K562 (cell line): ENCODE measurements around the gene KRTAP16-1. TPM values are rescaled to one million over a fixed set of nuclear protein-coding genes. Genes with fewer than 3 reads are reported as not detected.
"Not testable (repeated sequence)": the region's sequence is repeated elsewhere in the genome, so short reads cannot be mapped to it uniquely, and the experiment has no call there.

ENCODE experiments used
- ATAC-seq: fragments of 200-7000 bp; cut with Tn5 transposase; 3 replicates; pipeline ENCODE4 v1.9.1; 2020; ENCODE audit warnings: moderate library complexity
- BruUV-seq: library from RNA; stranded (reverse); fragments of 400-500 nt; replicated peaks from 2 replicates; lab custom pipeline; 2021; lab: Mats Ljungman, UMichigan
- CTCF ChIA-PET: fragments of 300-600 bp; formaldehyde crosslinking; extraction: SDS; loops from one replicate; lab custom pipeline; 2021; ENCODE audit warnings: low intra/inter-chr PET ratio; lab: Yijun Ruan, JAX
- POLR2A ChIA-PET: fragments of 300-600, 350-650 bp; sonication (Branson Sonifier 250); formaldehyde crosslinking; extraction: SDS; loops from one replicate; lab custom pipeline; 2021; ENCODE audit warnings: antibody characterized with exemption, inconsistent platforms; lab: Yijun Ruan, JAX
- DNase-seq, 4 experiments: peaks; one replicate each; pipeline versions ENCODE4 v3.0.0 to v3.0.0-alpha.2; 2011 to 2018; ENCODE audit warnings: low spot score in 3 of 4, mixed read lengths in 3 of 4; ENCODE audit errors: extremely low read depth in 1 of 4
- FAIRE-seq: peaks from 2 replicates; lab custom pipeline; 2011; peaks lifted over from hg19 to GRCh38; lab: Jason Lieb, UNC
- H2AFZ ChIP-seq: 2 replicates; pipeline ENCODE4 v1.6.0; 2011; ENCODE audit warnings: low read depth, low read length, control low read depth, inconsistent platforms
- H3K27ac ChIP-seq: fragments of 200-600 bp; 3 replicates; pipeline ENCODE4 v1.8.0; 2011; ENCODE audit warnings: low read depth, mild to moderate bottlenecking, control low read depth, inconsistent platforms, low read length, moderate library complexity, mixed read lengths; ENCODE audit errors: extremely low read depth
- H3K27me3 ChIP-seq, 2 experiments: fragments of 300-600 bp in 1 of 2; 2 replicates in 1 of 2; 3 replicates in 1 of 2; pipeline versions ENCODE4 v1.6.0 to v1.8.0; 2011; ENCODE audit warnings: inconsistent platforms in 2 of 2, low read length in 2 of 2, mild to moderate bottlenecking in 1 of 2, mixed read lengths in 1 of 2, moderate library complexity in 1 of 2; ENCODE audit not compliant: control insufficient read depth in 2 of 2, insufficient read depth in 2 of 2
- H3K36me3 ChIP-seq: fragments of 300-600 bp; 3 replicates; pipeline ENCODE4 v1.8.0; 2011; ENCODE audit warnings: mild to moderate bottlenecking, low read length, inconsistent platforms; ENCODE audit not compliant: control insufficient read depth, insufficient read depth
- H3K4me1 ChIP-seq, 2 experiments: fragments of 200-600 bp in 1 of 2; replicated peaks in 1 of 2; 2 replicates in 1 of 2; 3 replicates in 1 of 2; pipeline versions ENCODE4 v1.5.1 to v1.8.0; 2011; ENCODE audit warnings: inconsistent platforms in 2 of 2, low read length in 2 of 2, mild to moderate bottlenecking in 1 of 2, mixed read lengths in 1 of 2, moderate library complexity in 1 of 2; ENCODE audit not compliant: control insufficient read depth in 2 of 2, insufficient read depth in 2 of 2
- H3K4me2 ChIP-seq: 2 replicates; pipeline ENCODE4 v1.6.1; 2011; ENCODE audit warnings: low read length, control low read depth, inconsistent platforms, mixed read lengths; ENCODE audit not compliant: insufficient read depth
- H3K4me3 ChIP-seq: fragments of 200-600 bp; sonication (generic), shearing (Covaris generic); 2 replicates; pipeline ENCODE4 v1.5.1; 2016; ENCODE audit warnings: control low read depth, inconsistent platforms
- H3K79me2 ChIP-seq: fragments of 200-600 bp; 3 replicates; pipeline ENCODE4 v1.8.0; 2011; ENCODE audit warnings: low read length, inconsistent platforms; ENCODE audit not compliant: control insufficient read depth, insufficient read depth
- H3K9ac ChIP-seq, 2 experiments: 2 replicates each; pipeline versions ENCODE4 v1.6.0 to v1.6.1; 2011; ENCODE audit warnings: low read depth in 2 of 2, low read length in 2 of 2, control low read depth in 1 of 2, inconsistent platforms in 1 of 2, mild to moderate bottlenecking in 1 of 2, mixed read lengths in 1 of 2; ENCODE audit not compliant: insufficient read depth in 1 of 2
- H3K9me1 ChIP-seq: one replicate; pipeline ENCODE4 v1.6.0; 2011; ENCODE audit warnings: inconsistent platforms, mild to moderate bottlenecking, low read length, moderate library complexity; ENCODE audit not compliant: control insufficient read depth, insufficient read depth
- H3K9me3 ChIP-seq: replicated peaks from 2 replicates; pipeline ENCODE4 v1.5.1; 2011; ENCODE audit warnings: low read depth, low read length, inconsistent platforms; ENCODE audit not compliant: control insufficient read depth, insufficient read depth
- H4K20me1 ChIP-seq: replicated peaks from 2 replicates; pipeline ENCODE4 v1.6.1; 2011; ENCODE audit warnings: low read length, inconsistent platforms, mixed read lengths; ENCODE audit not compliant: control insufficient read depth, insufficient read depth
- ETV6 ChIP-seq, 3 experiments: fragments of 150-350 bp in 1 of 3; sonication (generic) in 1 of 3; formaldehyde crosslinking in 1 of 3; IDR thresholded peaks; 2 replicates each; pipeline versions ENCODE4 v1.6.1 to v1.8.0; 2014 to 2022; ENCODE audit warnings: borderline replicate concordance in 2 of 3, low read depth in 2 of 3, antibody characterized with exemption in 1 of 3, low read length in 1 of 3, mild to moderate bottlenecking in 1 of 3, missing genetic modification reagents in 1 of 3
- KAT8 ChIP-seq: fragments of 450-650 bp; IDR thresholded peaks from 2 replicates; pipeline ENCODE4 v1.6.1; 2016; ENCODE audit warnings: low read depth, mild to moderate bottlenecking
- MIER1 ChIP-seq: fragments of 450-650 bp; IDR thresholded peaks from 2 replicates; pipeline ENCODE4 v1.6.1; 2016; ENCODE audit warnings: antibody characterized with exemption, mild to moderate bottlenecking, low read depth
- TFAM ChIP-seq: fragments of 250-450 bp; sonication (Bioruptor Pico); conservative IDR thresholded peaks from 2 replicates; pipeline ENCODE4 v1.5.0; 2021; ENCODE audit warnings: mild to moderate bottlenecking, moderate library complexity
- ZNF561 ChIP-seq: fragments of 450-650 bp; formaldehyde crosslinking; conservative IDR thresholded peaks from 2 replicates; pipeline ENCODE4 v1.4.0; 2020; ENCODE audit warnings: mild to moderate bottlenecking, moderate library complexity
- WGBS: fragments of 100-300 bp; shearing (Covaris generic); methylation state at CpG from one replicate; pipeline ENCODE4 v1.1.6; 2016; ENCODE audit warnings: low coverage, mixed read lengths; ENCODE audit not compliant: insufficient coverage; ENCODE audit errors: missing lambda C conversion rate; 5-methylcytosine and 5-hydroxymethylcytosine counted together
- in situ Hi-C: fragments of 300-500 bp; cut with MboI; formaldehyde crosslinking; loops from 4 replicates; pipeline ENCODE4 v1.15.0; 2018; ENCODE audit warnings: inconsistent platforms, mixed read lengths
- intact Hi-C: fragments of 100-400 bp; cut with micrococcal nuclease; formaldehyde crosslinking; loops from 2 replicates; pipeline ENCODE4 v1.14.2; 2022
- polyA plus RNA-seq, 8 experiments: library from polyadenylated mRNA; depleted of rRNA in 4 of 8; stranded (reverse) in 5 of 8; unstranded in 3 of 8; fragments of >200 nt; fragmentation: Nextera tagmentation in 2 of 8; fragmentation: Illumina TruSeq in 1 of 8; extraction: Ambion mirVana in 2 of 8; extraction: Trizol in 1 of 8; gene quantifications; 2 replicates each; pipeline versions ENCODE4 v1.2.1 to v1.2.3, GENCODE V29; 2011 to 2014; ENCODE audit warnings: inconsistent platforms in 1 of 8, missing spikeins in 1 of 8
- total RNA-seq, 7 experiments: library from RNA; depleted of rRNA in 6 of 7; stranded (reverse); fragments of >200 nt in 6 of 7; fragmentation: Illumina TruSeq in 2 of 7; extraction: Trizol in 2 of 7; gene quantifications; 2 replicates each; pipeline versions ENCODE4 v1.2.1 to v1.2.3, GENCODE V29; 2011 to 2021; ENCODE audit warnings: low replicate concordance in 1 of 7

Gene KRTAP16-1
- total and polyA plus RNA-seq, 9 of the 15 experiments (the other 6 are each of a cell fraction or from before 2014, with no cell fraction given): not detected

GRCh38 chr17:41351177-41351576 lies 42.1 kb upstream of the KRTAP16-1 start (continued):
- TF ChIP-seq ETV6 (IDR thresholded peaks at IDR 0.05; ENCODE audit: borderline replicate concordance in 1 of 2, low read depth in 2 of 2, low read length in 1 of 2) (no peak), ETV6 (CRISPR knock-in tag; IDR thresholded peaks at IDR 0.05; ENCODE audit: borderline replicate concordance) (no peak), KAT8 (no peak), MIER1 (no peak), TFAM (no peak), ZNF561 (no peak)

- DNase-seq, H3K9me3 ChIP-seq, intact Hi-C loops, H3K9me1 ChIP-seq, FAIRE-seq, H3K4me2 ChIP-seq, H3K79me2 ChIP-seq, H2AFZ ChIP-seq, H4K20me1 ChIP-seq, H3K9ac ChIP-seq, H3K27me3 ChIP-seq, in situ Hi-C loops, CTCF ChIA-PET, H3K36me3 ChIP-seq, H3K4me3 ChIP-seq, H3K4me1 ChIP-seq, BruUV-seq, H3K27ac ChIP-seq, ATAC-seq: not testable (repeated sequence)
- POLR2A ChIA-PET: interaction anchor here (0.6 to 0.7 kb wide), 2 partner anchors 8 to 28 kb away, joined by 3 read pairs; no protein-coding TSS in a partner anchor
- 0% methylated on average over 15 of the region's 16 CpGs for WGBS
These were observed 41.3 kb upstream of the KRTAP16-1 start, which contains the start of gene KRT33A for GRCh38 chr17:41350381-41350878. Gene KRT33A, minus strand, starts transcription at chr17:41350828. Its CDS starts 61 bp downstream, at chr17:41350767.
